Right lung (tissue), 5 donors: ENCODE results near the gene RUNX2. TPM values are rescaled to one million over a fixed set of nuclear protein-coding genes. Genes with fewer than 3 reads are reported as not detected.
A peak's percentile ranks its signal among the peaks of the same experiment; 100 is the strongest.
"Not testable (repeated sequence)": the region's sequence is repeated elsewhere in the genome, so short reads cannot be mapped to it uniquely, and the experiment has no call there.

Source experiments
- DNase-seq, 2 donors: peaks; one replicate each; pipeline ENCODE4 v3.0.0-alpha.2; 2013
- polyA plus RNA-seq, 5 donors: library from polyadenylated mRNA; unstranded; fragments of 120-200 nt; gene quantifications; one replicate each; pipeline versions ENCODE4 v1.2.1 to v1.2.3, GENCODE V29; 2013; ENCODE audit warnings: inconsistent platforms in 1 of 5, low replicate concordance in 1 of 5; ENCODE audit not compliant: insufficient read length in 5 of 5, insufficient read depth in 1 of 5

Gene RUNX2
- polyA plus RNA-seq, 5 donors, result 1.8 to 3.9 (median 3.3) TPM

DNA sequence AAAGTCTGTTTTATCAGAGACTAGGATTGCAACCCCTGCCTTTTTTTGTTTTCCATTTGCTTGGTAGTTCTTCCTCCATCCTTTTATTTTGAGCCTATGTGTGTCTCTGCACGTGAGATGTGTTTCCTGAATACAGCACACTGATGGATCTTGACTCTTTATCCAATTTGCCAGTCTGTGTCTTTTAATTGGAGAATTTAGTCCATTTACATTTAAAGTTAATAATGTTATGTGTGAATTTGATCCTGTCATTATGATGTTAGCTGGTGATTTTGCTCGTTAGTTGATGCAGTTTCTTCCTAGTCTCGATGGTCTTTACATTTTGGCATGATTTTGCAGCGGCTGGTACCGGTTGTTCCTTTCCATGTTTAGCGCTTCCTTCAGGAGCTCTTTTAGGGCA is 345.0 kb downstream of the RUNX2 start:
- DNase-seq, result not testable (repeated sequence)

DNA sequence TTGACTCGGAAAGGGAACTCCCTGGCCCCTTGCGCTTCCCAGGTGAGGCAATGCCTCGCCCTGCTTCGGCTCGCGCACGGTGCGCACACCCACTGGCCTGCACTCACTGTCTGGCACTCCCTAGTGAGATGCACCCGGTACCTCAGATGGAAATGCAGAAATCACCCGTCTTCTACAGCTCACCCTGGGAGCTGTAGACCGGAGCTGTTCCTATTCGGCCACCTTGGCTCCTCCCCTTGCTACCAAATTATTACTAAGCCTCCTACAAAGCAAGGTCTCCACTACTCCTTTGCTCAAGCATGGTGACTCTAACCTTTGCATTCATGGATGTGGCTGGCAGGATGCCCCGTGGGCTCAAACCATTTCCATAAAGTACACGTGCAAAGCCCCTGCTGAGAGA is 347.0 kb downstream of the RUNX2 start:
- DNase-seq, result not testable (repeated sequence)

DNA sequence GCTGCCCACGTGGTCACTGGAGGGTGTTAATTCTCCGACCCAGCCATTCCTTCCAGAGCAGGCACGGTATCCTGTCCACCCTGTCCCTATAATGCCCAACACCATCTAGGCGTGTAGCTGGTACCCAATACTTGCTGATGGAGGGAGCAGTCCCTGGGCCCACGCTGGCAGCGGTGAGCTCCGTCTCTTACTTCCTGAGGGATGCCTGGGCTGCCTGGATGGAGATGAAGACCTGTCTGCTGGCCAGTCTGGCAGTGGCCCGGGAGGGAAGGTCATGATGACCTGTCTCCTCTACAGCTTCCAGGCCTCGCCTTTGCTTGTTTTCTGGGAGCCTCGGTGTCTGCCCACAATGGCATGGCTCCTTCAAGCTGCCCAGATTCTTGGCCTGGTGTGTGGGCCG is 347.5 kb downstream of the RUNX2 start:
- no peak for DNase-seq

DNA sequence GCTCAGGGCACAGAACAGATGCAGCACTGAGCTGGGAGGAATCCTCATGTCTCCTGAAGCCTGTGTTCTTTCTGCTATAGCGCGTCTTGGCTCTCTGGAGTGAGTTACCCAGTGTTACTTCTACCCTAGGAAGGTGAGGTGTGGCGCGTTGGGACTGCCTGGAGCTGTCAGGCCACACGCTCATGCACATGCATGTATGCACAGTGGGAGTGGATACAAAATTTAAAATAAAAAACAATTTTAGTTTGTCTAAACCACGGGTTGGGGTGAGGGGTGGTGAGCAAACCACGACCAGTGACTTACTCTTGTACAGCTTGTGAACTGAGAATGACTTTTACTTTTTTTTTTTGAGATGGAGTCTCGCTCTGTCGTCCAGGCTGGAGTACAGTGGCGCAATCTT is 348.2 kb downstream of the RUNX2 start:
- no peak for DNase-seq

DNA sequence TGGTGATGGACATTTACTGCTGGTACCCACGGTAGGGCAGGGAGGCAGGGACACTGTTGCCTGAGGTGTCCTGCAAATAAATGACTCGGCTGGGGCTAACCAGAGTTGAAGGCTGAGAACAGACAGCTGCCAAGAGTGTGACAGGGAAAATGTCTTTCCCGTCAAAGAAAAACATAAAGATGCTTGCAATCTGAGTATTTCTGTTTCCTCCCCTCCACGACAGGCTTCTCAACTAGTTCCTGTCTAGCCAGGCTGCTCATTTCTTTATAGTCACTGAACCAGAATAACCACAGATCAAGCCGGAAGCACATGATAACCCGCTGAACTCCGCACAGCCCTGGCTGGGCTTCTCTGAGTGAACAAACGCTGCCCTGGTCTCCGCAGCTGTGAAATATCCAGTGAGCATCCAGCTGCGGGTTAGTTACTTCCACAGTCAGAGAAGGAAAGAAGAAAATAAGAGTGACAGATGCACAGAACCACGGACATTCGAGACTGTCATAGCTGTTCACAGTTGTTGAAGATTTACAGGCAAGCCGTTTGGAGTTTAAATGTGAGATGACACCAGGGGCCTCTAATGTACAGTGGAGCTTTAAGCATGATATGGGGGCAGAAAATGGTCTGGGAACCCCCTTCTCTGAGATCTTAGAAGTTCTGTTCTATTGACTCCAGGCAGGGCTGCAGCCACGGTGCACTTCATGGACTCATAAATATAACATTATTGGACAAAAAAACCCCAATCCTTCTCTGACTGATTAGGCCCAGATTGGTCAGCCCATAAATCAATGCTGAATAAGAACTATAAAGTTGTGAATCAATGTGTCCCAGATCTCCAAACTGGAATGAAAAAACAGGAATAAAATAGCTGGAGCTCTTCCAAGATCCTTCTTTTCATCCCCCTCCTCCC is 349.5 kb downstream of the RUNX2 start:
- DNase-seq, result peak; percentile 33 to 37

DNA sequence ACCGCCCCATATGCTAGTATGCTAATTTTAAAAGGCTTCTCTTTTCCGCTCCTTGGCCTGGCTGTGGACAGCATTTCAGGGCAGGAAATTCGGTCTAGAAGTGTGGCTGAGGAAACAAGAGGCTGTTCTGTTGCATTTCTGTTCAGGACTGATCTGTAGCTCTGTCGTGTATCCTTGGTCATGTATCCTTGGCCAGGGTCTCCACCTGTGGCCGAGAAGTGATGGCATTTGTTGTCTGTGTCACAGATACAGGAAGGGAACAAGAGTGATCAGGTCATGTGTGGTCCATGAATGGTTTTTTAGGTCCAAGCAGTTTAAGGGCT is 350.1 kb downstream of the RUNX2 start:
- DNase-seq, result no peak

DNA sequence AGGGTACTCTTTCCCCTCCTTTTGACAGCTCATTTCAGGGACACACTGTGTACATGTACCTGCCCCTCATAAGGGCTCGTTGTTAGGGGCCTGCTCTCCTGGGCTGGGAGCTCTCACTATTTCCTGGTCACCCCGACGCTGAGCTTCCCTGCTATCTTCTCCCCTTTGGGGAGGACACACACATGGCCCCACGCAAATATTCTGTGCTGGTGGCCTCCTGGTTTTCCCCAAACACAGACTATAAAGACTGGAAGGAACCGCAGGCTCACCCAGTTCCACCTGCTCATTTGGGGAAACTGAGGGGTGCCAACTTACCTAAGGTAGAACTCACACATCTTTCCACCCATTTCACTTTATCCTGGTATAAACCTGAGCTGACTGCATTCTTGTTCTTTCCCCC is 351.0 kb downstream of the RUNX2 start:
- no peak for DNase-seq

DNA sequence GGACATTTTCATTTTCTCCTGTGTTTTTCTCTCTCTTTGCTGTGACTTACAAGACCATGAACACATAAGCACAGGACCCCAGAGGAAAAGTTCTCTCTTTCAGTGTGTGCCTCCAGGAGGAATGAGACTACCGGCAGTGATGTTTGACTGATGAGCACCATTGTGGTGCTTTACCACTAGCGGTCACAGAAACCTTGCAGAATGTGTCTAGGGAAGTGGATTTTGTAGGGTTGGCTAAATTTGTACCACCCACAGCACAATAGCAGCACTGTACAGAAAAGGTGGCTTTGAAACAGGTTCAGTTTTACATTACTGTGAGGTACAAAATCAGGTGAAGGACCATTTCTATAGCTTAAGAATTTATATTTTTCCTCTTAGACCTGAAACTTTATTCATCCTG is 351.5 kb downstream of the RUNX2 start:
- no peak for DNase-seq

DNA sequence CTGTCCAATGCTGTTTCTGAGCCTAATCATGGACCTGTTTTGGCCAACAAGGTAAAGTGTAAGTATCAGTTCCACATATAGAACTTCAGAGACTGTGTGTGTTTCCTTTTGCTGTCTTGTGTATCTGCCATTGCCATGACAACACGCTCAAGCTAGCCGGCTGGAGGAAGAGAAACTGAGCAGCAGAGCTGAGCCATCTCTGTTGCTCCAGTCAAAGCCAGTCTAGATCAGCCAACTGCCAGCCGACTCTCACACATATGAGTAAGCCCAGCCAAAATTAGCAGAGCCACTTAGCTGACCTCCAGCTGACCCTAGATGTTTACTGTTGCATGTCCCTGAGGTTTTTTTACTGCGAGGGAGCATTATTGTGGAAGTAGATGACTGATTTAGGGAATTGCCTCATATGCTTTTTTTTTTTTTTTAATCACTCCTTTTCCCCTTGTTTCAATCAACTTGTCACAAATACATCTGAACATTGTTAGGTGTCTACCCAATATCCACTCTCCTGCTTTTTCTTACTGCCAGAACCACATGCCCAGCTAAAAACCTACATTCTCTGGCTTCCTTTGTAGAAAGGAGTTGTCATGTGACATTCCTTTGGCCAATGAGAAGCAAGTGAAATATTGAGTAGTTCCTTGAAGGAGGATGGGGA is 353.9 kb downstream of the RUNX2 start:
- no peak for DNase-seq

DNA sequence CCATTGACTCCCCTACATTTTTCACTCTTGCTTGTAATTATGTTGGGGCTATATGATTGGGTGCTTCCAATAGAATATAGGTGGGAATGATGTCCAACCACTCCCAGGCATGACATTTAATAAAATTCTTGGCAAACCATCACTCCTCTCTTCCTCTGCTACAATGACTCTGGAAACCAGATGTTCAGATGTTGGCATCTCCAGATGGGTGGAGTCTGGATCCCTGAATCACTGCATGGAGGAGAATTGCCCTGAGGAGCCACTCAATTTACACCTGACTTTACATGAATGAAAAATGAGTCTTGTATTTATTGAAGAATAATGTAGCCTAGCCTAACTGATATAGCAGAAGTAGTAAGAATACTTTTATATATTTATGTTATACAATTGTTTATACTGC is 356.3 kb downstream of the RUNX2 start:
- DNase-seq, result no peak

DNA sequence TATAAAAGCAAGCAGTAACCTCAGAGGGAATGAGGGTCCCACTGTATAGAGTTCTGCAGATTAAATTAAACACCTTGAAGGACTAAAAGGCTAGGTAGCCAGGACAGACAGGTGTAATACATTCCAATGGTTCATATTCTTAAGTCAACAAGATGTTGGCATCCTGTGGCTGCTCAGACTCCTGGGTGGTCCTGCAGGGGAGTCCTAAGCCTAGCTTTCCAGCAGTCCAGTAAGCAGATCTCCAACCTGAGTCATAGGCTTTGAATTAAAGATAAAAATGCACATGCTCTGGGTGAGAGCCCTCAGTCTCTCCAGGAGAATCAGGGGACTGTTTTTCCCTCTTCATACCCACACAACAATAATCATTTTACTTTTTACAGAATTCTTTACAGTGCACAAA is 356.9 kb downstream of the RUNX2 start:
- DNase-seq, result no peak

DNA sequence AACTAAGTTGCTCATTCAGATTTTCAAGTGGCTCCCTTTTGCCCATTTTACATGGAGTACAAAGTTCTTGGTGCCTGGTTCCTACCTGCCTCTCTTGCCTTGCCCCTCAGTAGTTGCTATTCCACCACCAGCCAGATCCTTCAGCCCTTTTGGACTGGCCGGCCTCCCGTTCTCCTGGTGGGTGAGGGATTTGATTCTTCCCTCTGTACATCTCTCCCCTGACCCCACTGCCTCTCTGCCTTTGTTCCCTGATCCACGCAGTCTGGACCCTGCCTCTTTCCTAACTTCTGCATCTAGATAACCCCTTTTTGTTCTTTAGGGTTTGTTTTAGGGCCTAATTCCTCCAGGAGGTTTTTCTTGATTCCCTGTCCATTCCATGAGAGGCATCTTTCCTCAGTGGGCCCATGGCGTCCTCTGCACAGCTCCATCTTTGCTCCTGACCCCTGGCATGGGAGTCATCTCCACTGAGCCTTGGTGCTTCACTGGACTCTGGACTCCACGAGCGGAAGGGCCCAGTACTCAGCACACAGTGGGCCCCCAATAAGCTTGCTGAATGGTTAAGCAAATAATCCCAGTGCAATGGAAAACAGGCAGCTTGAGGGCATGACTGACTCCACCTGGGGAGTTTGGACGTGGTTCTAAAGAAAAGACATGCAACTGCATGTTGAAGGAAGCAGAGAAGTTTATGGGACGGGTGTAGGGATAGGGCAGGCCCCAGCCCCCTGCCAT is 358.9 kb downstream of the RUNX2 start:
- no peak for DNase-seq

DNA sequence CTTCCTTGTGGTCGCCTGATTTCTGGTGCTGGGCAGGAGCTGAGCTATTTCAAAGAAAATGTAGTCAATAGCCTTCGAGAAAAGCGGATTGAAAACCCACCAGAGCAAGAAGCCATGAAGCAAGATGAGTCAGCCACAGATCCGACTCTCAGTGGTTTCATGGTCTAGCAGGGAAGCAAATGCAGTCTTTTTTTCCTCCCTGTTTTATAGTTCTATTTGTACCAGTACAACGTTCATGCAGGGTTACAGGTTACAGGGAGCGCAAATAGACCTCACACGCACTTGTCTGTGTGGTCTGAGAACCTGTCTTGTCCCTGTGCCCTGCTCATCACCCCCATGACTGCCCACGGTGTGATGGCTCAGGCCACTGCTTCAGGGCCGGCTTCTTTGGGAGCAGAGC is 359.4 kb downstream of the RUNX2 start:
- DNase-seq, result no peak

DNA sequence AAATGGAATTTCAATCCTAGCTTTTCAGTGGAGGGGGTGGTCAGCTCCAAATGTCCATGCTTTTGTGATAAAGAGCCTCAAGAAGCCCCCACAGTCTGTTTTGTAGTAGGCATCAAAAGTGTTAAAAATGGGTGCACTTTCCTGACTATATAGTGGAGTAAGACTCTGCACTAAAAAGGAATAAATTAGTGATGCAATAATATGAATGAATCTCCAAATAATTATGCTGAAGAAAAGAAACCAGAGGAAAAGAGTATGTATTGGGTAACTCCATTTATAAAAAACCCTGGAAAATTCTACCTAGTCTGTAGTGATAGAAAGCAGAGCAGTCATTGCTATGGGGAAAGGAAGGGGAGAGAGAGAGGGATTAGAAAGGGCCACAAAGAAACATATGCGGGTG is 360.1 kb downstream of the RUNX2 start:
- DNase-seq, result no peak

DNA sequence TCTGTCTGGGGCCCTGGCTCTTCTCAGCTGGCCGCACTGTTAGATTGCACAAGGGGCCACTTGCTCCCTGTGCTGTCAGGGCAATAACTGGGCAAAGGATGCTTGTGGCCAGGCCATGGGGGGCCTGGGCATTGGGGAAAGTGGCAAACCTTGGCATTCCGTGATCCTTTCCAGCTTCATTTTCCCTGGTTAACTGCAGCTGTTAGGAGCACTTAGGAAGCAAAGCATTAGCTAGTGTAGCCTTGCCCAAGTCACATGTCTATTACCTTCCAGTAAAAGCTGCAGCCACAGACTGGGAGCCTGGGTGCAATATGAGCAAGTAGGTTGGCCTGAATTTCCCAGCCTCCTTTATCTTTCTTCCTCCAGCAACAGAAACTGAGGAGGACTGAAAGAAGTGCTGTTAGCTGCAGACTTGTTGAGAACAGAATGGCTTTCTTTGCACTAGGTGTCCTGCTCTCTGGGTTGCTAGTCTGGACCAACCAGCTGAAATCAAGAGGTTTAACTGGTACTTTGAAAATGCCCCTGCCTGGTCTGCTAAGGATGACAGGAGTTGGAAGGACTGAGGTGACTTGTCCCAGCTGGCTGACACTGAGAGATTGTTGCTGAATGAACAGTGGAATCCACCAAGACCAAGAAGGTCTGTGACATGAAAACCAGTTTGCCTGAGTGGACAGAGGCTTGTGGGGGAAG is 361.9 kb downstream of the RUNX2 start:
- DNase-seq, result no peak

DNA sequence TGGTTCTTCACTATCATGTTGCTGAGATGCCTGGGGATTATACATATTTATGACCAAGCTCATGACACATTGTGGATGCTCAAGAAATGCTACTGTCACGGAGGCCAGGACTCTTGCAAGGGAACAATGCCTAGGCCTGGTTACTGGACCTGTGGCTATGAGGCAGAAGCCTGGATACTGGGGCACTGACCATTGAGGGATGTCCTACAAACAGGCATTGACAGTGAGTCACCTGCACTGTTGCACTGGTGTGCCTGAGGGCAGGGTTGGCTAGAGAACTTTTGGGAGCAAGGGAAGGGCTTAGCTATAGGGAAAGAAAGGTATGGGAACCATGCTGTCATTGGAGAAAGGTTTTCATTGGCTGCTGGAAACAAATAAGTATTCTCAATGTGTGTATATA is 362.7 kb downstream of the RUNX2 start:
- DNase-seq, result no peak

DNA sequence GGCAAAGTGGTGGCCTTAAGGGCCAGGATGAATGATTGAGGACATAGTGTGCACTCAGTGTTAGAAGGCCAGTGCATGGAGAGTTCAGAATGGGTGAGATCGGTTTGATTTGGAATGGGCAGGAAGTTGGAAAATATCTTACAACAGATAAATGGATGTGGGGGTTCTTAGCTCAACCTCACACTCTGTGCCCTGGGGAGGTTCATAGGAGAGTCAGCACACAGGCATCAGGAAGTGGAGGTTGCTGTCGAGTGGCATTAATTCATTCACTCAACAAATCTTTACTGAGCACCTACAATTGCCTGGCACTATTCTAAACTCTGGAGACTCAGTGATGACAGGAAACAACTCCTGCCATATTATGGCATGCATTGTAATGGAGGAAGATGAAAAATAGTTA is 363.3 kb downstream of the RUNX2 start:
- no peak for DNase-seq

DNA sequence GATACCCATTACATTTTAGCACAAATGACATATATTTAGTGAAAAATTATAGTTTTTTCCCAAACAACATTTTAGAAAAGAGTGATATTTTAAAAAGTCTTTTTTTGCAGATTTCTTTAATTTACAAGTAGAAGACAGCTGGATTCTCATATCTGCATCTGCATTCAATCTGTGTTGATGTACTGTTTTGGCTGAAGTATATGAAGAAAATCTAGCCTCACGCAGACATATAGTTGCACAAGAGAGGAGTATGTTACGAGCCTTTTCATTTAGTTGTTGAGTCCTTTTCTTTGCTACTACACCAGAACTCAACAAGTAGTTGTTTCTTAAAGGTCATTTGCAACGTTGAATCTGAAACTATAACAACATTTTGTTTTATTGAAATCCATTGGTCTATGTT is 363.9 kb downstream of the RUNX2 start:
- no peak for DNase-seq

DNA sequence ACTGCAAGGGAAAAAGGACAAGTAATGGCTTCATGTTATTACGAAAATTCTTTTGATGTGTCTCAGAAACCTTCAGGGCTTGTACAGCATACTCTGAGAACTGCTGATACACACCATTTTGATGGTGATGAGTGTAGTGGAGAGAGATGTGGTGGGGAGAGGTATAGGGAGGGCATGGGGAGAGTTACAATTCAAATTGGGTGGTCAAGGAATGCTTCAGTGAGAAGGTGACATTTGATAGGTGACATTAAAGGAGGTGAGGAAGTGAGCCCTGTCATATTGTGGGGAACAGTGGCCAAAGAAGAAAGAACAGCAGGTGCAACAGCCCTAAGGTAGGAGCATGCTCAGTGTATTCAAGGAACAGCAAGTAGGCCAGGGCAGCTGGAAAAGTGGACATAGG is 368.6 kb downstream of the RUNX2 start:
- DNase-seq, result no peak

DNA sequence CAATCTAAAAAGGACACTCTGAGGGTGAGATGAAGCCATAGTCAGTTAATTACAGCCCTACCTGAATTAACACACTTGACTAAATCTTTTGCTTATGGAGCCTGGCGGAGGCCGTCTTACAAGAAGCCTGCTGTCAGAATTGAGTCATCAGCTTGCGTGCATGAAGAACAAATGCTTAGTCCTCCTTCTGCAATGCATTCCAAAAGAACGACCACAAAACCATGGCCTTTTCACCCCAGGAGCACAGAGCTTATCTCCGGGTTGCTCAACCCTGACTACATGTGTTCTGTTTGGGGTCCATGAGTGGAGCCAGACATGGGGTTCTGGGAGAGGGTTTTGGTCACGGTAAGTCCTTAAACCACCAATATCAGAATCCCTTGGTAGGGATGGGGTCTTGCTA is 369.5 kb downstream of the RUNX2 start:
- DNase-seq, result no peak

DNA sequence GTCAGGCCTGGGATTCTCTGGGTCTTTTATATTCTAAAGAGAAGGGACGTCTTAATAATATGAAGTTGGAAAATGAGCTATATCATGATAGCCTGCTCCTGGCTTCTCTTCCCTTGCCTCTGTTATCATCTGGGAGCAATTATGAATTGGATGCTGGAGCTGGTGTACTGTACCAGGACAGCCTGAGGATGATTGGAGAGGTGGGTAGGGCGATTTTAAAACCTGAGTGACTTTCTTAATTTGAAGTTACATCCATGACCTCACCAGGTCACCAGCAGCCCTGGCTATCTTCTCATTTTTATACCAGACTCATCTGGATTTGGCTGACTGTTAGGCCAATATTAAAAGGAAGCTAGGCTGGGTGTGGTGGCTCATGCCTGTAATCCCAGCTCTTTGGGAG is 369.9 kb downstream of the RUNX2 start:
- DNase-seq, result no peak

DNA sequence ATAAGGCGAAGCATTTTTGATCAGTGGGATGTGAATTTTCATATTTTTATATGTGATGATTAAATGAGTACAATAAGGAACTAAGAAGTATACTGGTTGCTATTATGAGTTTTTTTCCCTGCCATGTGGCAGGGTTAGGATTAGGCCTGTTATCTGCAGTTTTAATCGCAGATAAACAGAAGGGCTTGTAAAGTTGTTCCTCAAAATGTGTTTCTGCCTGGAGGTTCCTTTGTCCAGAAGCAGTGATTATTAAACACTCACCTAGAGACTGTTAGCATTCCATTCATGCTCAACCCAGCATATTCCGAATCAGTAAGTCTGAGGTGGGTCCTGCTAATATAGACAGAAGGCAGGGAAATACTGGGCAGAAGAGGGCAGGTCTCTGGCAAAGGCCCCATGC is 371.5 kb downstream of the RUNX2 start:
- no peak for DNase-seq
